Measurements from ENCODE around the gene QSOX2.

QSOX2 gene

DNA sequence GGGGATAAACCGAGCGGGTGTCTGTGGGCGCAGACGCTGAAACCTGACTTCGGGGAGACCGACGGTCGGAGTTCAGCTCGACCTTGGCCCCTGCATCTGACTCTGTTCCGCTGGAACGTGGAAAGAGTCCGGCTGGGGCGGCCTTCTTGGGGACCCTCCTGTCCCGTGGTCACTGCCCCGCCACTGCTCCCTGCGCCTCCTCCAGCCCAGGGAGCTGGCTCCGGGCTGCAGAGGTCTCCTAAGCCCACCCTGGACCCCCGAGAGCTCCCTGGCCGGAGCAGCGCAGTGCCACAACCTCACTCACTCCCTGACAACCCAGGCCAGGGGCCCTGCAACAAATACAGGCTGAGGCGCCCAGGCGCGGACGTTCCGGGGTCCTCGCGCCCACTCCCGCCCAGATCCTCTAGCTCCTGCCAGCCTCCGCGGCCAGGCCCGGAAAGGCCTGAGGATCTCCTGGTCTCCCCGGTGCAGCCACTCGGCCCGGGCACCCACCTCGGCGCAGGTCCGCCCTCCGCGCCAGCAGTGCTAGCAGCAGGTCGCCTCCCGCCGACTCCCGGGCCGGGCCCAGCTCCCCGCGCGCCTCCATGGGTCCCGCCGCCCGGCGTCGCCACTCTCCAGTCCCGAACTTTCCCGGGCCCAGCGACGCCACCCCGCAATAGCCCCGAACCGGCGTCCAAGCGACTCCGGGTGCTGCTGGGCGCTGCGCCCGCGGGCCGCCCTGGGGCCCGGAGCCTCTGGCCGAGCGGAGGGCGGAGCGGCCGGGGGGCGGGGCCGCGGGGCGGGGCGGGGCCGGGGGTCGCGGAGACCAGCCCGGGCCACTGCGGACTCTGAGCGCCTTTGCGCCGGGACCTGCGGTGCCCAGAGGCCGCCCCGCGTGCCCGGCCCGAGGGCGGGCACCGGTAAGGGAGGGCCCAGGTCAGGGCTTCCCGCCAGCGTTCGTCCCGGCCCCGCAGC is 42.9 kb downstream of the QSOX2 start:
- DNase-seq (ENCODE audit: insufficient read length, low spot score): no peak
- no peak for FAIRE-seq

DNA sequence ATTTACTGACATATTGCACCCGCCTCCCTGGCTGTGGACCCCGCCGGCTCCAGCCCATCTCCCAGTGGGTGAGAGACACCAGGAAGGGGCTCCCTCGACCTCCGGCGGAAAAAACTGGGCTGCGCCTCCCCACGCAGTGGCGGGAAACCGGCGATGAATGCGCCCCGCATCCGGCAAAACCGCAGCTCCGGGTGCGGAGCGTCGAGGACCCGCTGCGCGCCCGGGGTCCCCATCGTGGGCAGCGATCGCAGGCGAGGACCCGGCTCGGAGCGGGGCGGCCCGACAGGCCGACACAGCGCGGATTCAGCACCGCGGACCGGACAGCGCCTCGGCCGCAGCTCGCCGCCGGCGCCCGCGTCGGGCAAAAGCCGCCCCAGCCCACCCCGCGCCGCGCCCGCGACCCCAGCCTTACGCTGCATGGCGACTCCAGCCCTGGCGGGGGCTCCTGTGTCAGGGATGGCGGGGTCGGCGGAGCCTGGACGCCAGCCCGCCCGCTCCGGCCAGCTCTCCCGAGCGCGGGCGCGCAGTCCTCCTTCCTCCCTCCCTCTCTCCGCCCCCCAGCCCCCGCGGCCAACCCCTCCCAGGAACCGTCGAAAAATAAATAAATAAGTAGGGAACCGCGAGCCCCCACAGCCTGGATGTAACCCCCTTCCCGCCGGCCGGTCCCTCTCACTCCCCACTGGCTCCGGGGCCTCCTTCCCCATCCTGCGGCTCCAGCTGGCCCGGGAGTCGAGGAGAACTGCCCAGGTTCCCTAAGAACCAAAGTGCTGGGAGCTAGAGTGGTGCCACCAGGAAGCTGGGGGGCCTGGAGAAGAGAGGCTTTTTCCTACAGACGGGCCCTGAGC is 43.8 kb downstream of the QSOX2 start:
- no peak for DNase-seq (ENCODE audit: insufficient read length, low spot score)
- no peak for FAIRE-seq
- TF ChIP-seq POLR2A (IDR thresholded peaks at IDR 0.05; ENCODE audit: low read depth, low read length): no peak

More for the DNA sequence above, 42.9 kb downstream of the QSOX2 start:
- no peak for TF ChIP-seq POLR2A (IDR thresholded peaks at IDR 0.05; ENCODE audit: low read depth, low read length)

DNA sequence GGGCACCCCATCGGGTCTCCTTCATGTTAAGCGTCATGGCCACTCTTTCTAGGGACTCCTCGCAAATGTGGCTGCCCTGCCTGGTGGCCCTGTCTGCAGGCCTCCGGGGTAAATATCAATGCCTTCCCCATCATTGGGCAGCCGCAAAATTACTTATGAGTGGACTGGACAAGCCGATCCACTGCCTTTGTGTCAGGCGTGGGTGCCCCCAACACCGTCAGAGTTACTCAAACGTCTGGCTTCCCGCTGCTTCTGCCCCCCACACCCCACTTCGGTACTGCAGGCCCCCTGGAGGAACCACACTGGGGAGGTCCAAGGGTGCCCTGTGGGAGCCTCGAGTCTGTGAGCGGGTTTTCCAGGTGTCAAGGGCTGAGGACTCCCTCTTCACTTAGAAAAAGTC is 44.4 kb downstream of the QSOX2 start:
- no peak for FAIRE-seq
- DNase-seq (ENCODE audit: insufficient read length, low spot score): no peak

DNA sequence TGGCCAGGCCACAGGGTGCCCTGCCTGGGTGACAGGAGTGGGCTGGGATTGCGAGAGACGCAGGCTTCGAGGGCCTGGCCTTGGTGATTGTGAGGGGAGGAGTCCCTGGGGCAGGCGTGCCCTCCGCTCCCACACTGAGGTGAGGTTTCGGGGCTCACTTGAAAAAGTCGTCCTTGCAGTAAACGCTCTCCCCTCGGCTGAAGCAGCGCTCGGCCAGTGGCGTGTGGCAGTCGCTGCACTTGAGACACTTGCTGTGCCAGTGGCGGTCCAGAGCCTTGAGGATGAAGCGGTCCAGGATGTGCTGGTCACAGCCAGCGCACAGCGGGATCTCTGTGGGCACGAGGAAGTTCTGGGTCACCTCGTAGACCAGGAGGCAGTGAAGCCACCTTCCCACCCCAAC is 45.2 kb downstream of the QSOX2 start:
- DNase-seq (ENCODE audit: insufficient read length, low spot score) (no peak), FAIRE-seq (no peak)
- TF ChIP-seq POLR2A (IDR thresholded peaks at IDR 0.05; ENCODE audit: low read depth, low read length): no peak

More for the DNA sequence above, 44.4 kb downstream of the QSOX2 start:
- no peak for TF ChIP-seq POLR2A (IDR thresholded peaks at IDR 0.05; ENCODE audit: low read depth, low read length)

- DNase-seq (ENCODE audit: insufficient read length, low spot score) (no peak), FAIRE-seq (no peak)
- no peak for TF ChIP-seq POLR2A (IDR thresholded peaks at IDR 0.05; ENCODE audit: low read depth, low read length)
Measured at GRCh38 chr9:136199391-136200288, 46.0 kb downstream of the QSOX2 start.

DNA sequence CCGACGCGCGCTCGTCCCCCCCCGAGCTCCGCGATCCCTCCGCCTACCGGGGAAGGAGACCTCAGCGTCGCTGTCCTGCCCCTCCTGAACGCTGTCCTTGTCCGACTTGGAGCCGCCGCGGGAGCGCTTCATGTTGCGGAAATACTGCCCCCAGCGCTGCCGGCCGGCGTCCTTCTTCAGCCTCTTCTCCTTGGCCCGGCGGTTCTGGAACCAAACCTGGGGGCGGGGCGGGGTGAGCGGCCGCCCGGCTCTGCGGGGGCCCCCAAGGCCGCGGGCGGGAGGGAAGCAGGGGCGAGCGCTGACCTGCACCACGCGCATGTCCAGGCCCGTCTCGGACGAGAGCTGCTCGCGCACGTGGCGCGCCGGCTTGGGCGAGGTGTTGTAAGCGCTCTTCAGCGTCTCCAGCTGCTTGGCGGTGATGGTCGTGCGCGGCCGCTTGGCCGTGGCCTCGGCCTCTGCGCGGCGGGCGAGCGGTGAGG is 47.0 kb downstream of the QSOX2 start:
- no peak for FAIRE-seq
- no peak for TF ChIP-seq POLR2A (IDR thresholded peaks at IDR 0.05; ENCODE audit: low read depth, low read length)

GRCh38 chr9:136197930-136198604 is 47.5 kb downstream of the QSOX2 start:
- FAIRE-seq (no peak), DNase-seq (ENCODE audit: insufficient read length, low spot score) (no peak)
- no peak for TF ChIP-seq POLR2A (IDR thresholded peaks at IDR 0.05; ENCODE audit: low read depth, low read length)

More for the DNA sequence above, 47.0 kb downstream of the QSOX2 start:
- DNase-seq (ENCODE audit: insufficient read length, low spot score): no peak

DNA sequence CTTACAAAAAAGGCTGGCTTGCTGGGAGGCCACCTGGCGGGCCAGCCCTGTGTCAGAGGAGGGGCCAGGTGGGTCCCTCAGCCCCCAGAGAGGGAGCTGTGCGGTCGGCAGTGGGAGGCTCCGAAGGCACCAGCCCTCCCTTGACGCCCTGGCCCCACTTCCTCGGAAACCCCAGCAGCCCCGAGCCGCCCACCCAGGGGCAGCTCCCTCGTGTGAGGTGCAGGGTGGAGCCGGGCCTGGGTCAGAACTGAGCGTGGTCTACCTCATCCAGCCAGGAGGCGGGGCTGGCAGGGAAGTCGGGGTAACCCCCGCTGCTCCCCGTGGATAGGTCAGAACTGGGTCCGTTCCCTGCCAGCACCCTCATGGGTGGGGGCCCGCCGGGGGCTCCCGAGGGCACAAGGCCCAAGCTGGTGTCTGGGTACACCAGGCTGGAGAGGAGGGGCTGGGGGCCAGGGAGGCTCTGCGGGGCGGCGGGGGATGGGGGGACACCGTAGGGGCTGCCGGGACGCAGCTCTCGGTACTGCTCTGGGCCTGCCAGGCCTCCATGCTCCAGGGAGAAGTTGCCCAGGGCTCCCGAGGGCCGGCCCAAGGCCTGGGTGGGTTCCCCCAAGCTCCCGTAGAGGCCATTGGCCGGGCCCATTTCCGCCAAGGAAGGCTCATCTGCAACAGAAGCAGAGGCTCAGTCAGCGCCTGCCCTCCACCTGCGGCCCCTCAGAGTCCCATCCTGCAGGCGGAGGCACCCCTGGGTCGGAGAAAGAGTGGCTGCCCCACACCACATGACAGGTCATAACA is 48.3 kb downstream of the QSOX2 start:
- no peak for DNase-seq (ENCODE audit: insufficient read length, low spot score)
- no peak for TF ChIP-seq POLR2A (IDR thresholded peaks at IDR 0.05; ENCODE audit: low read depth, low read length)
- no peak for FAIRE-seq

GRCh38 chr9:136196404-136197083 is 49.1 kb downstream of the QSOX2 start:
- no peak for DNase-seq (ENCODE audit: insufficient read length, low spot score)
- no peak for FAIRE-seq
- no peak for TF ChIP-seq POLR2A (IDR thresholded peaks at IDR 0.05; ENCODE audit: low read depth, low read length)

DNA sequence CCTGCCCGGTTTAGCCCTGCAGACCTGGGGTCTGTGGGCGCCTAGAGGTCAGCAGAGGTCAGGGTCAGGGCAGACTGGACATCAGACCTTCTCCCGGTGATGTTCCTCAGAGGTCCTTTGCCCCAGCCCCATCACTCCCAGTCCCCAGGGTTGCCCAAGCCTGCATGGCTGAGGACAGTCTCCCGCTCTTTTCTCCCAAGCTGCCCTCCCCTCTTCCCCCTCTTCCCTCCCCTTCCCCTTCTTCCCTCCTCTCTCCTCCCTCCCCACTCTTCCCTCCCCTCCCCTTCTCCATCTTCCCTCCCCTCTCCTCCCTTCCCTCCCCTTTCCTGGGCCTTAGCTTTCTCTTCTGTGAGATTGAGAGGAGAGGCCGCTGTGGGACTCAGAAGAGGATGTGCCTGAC is 51.1 kb downstream of the QSOX2 start:
- DNase-seq (ENCODE audit: insufficient read length, low spot score): no peak
- TF ChIP-seq POLR2A (IDR thresholded peaks at IDR 0.05; ENCODE audit: low read depth, low read length): no peak
- FAIRE-seq: no peak

GRCh38 chr9:136193891-136194279 is 51.7 kb downstream of the QSOX2 start:
- no peak for TF ChIP-seq POLR2A (IDR thresholded peaks at IDR 0.05; ENCODE audit: low read depth, low read length)
- DNase-seq (ENCODE audit: insufficient read length, low spot score): no peak
- FAIRE-seq: no peak

Data from H54 (cell line).